Measurements from ENCODE around the gene EHD3.

GRCh38 chr2:31233741-31234682 is at the start of gene EHD3:
- TF ChIP-seq CTCF (IDR thresholded peaks at IDR 0.05) (peak; percentile 80), EZH2 (IDR thresholded peaks at IDR 0.05) (peak; percentile 42), EZH2phosphoT487 (IDR thresholded peaks at IDR 0.05) (peak; percentile 45)
